ENCODE measurements around the gene AGAP2.
"Not testable (repeated sequence)": the region's sequence is repeated elsewhere in the genome, so short reads cannot be mapped to it uniquely, and the experiment has no call there.

Gene AGAP2

DNA sequence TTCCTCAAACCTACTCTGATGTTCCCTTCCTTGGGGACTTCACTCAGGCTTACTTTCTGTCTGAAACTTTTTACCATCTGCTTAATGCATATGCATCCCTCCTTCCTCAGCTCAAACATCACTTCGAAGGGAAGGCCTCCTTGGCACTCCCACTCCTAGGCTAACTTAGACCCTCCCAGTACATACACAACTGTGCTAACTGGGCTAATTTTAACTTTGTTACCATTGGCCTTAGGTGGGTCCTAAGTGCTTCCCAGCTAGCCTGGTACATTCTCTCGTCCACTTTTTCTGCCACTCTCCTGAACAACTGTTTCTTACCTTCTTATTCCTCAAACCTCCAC, 37.7 kb upstream of the AGAP2 start:
- DNase-seq, result no peak
- no peak for TF ChIP-seq CTCF (IDR thresholded peaks at IDR 0.05; ENCODE audit: low read depth, low read length)
- no peak overlapping the region for H3K4me3 ChIP-seq (ENCODE audit: low read depth, low read length)
- H3K27me3 ChIP-seq (ENCODE audit: insufficient read depth, low read depth, severe bottlenecking), result no peaks in the 10 kb centered on the region
- no peak overlapping the region for H3K27ac ChIP-seq
- H3K9me3 ChIP-seq (ENCODE audit: severe bottlenecking), result no peaks in the 10 kb centered on the region
- H3K36me3 ChIP-seq, result peaks cover 12% of the 10 kb centered on the region

DNA sequence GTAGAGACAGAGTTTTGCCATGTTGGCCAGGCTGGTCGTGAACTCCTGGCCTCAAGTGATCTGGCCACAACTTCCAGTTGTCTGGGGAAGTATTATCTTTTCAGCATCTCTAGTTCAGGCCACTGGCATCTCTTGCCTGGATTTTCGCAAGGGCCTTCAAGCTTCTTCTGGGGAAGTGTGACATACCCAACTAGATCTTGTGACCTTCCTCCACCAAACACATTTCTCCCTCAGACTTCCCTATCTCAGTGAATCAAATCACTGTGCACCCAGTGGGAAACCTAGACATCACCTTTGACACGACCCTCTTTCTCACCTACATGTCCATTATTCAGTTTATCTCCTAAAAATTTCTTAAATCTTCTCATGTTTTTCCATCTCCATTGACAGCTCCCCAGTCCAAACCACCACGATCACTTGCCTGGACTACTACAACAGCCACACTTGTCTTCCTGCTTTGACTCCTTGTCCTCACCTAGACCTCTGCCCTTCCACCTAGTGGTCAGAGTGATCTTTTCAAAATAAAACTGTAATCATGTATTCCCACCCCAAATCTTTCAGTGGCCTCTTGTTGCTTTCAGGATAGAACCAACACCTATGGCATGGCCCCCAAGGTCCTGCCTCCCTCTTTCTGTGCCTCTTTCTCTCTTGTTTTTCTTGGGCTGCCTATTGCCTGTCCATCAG, 37.2 kb upstream of the AGAP2 start:
- H3K27me3 ChIP-seq (ENCODE audit: insufficient read depth, low read depth, severe bottlenecking), result no peaks in the 10 kb centered on the region
- peaks cover 17% of the 10 kb centered on the region for H3K36me3 ChIP-seq
- H3K27ac ChIP-seq, result no peak overlapping the region
- DNase-seq, result no peak
- TF ChIP-seq CTCF (IDR thresholded peaks at IDR 0.05; ENCODE audit: low read depth, low read length), result no peak
- H3K4me3 ChIP-seq (ENCODE audit: low read depth, low read length), result no peak overlapping the region
- H3K9me3 ChIP-seq (ENCODE audit: severe bottlenecking), result no peaks in the 10 kb centered on the region

DNA sequence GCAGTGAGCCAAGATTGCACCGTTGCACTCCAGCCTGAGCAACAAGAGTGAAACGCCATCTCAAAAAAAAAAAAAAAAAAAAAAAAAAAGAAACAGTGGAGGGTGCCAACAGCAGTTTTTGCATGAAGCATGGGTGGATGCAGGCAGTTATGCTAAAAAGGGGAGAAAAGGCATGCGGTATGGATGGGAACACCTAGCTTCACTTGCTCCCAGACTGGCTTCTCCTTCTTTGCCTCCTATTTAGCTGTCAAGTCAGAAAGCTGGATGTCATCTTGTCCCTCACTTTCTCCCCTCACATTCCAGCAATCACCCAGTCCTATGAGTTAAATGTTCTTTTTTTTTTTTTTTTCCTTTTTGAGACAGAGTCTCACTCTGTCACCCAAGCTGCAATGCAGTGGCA, 36.5 kb upstream of the AGAP2 start:
- DNase-seq, result no peak
- no peak for TF ChIP-seq CTCF (IDR thresholded peaks at IDR 0.05; ENCODE audit: low read depth, low read length)

GRCh38 chr12:57774634-57775033, 36.1 kb upstream of the AGAP2 start:
- not testable (repeated sequence) for H3K9me3 ChIP-seq (ENCODE audit: severe bottlenecking); H3K27ac ChIP-seq; H3K4me3 ChIP-seq (ENCODE audit: low read depth, low read length); H3K27me3 ChIP-seq (ENCODE audit: insufficient read depth, low read depth, severe bottlenecking); DNase-seq
- H3K36me3 ChIP-seq, result peaks cover 23% of the 10 kb centered on the region

More for the DNA sequence above, 36.5 kb upstream of the AGAP2 start:
- no peak overlapping the region for H3K4me3 ChIP-seq (ENCODE audit: low read depth, low read length)
- H3K36me3 ChIP-seq, result peaks cover 19% of the 10 kb centered on the region
- no peaks in the 10 kb centered on the region for H3K9me3 ChIP-seq (ENCODE audit: severe bottlenecking)
- H3K27me3 ChIP-seq (ENCODE audit: insufficient read depth, low read depth, severe bottlenecking), result no peaks in the 10 kb centered on the region
- H3K27ac ChIP-seq, result no peak overlapping the region

DNA sequence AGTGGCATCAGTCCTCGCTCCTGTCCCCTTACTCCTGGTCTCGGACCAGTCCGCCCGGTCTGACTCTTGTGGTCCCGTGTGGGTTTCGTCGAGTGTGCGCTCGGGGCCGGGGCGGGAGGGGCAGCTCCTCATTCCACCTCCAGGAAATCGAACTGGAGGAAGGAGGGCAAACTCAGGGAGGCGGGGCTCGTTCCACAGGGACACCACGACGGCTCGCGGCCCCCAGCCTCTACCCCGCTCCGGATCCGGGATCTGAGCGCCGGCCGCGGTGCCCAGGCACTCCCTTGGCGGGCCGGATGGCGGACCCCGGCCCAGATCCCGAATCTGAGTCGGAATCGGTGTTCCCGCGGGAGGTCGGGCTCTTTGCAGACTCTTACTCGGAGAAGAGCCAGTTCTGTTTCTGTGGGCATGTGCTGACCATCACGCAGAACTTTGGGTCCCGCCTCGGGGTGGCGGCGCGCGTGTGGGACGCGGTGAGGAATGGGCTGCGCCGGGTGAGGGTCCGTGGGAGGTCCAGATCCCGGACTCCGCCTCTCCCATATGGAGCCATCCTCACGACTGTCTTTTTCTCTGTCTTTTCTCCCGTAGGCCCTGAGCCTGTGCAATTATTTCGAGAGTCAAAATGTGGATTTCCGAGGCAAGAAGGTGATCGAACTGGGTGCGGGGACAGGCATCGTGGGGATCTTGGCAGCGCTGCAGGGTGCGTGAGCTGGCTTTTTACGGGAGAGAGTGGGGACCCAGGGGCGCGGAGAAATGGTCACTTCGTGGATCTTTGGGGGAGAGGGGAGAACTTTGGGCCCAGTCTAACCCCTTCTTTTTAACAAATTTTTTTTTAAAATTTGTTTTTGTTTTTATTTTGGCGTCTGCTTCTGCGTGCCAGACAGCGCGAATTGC, 34.1 kb upstream of the AGAP2 start, which contains the start of gene EEF1AKMT3:
Gene EEF1AKMT3, plus strand, starts transcription at position 186 of the 894 bp plus-strand sequence. Its CDS starts 111 bp downstream, at position 297.
- peak within 1 kb of the TSS; percentile 97 for H3K27ac ChIP-seq
- TF ChIP-seq CTCF (IDR thresholded peaks at IDR 0.05; ENCODE audit: low read depth, low read length), result no peak
- peak; percentile 79 for DNase-seq

GRCh38 chr12:57771873-57772428, 33.4 kb upstream of the AGAP2 start, which contains the start of gene METTL1:
Gene METTL1, minus strand, starts transcription at chr12:57772105. Its CDS starts 22 bp downstream, at chr12:57772083.
- H3K36me3 ChIP-seq, result peaks cover 38% of the 10 kb centered on the region
- TF ChIP-seq CTCF (IDR thresholded peaks at IDR 0.05; ENCODE audit: low read depth, low read length), result no peak
- H3K4me3 ChIP-seq (ENCODE audit: low read depth, low read length), result peak within 1 kb of the TSS; percentile 93
- H3K27ac ChIP-seq, result peak within 1 kb of the TSS; percentile 97
- H3K9me3 ChIP-seq (ENCODE audit: severe bottlenecking), result no peaks in the 10 kb centered on the region
- DNase-seq, result peak; percentile 97
- H3K27me3 ChIP-seq (ENCODE audit: insufficient read depth, low read depth, severe bottlenecking), result no peaks in the 10 kb centered on the region

More for the DNA sequence above, 34.1 kb upstream of the AGAP2 start, which contains the start of gene EEF1AKMT3:
- Histone ChIP-seq H3K9me3 (ENCODE audit: severe bottlenecking) (no peaks in the 10 kb centered on the region), H3K36me3 (peaks cover 37% of the 10 kb centered on the region), H3K4me3 (ENCODE audit: low read depth, low read length) (peak within 1 kb of the TSS; percentile 93), H3K27me3 (ENCODE audit: insufficient read depth, low read depth, severe bottlenecking) (no peaks in the 10 kb centered on the region)

Measured in WERI-Rb-1 (cell line).